WTC11 (cell line): ENCODE measurements around the gene SEZ6L. TPM values are rescaled to one million over a fixed set of nuclear protein-coding genes. Genes with fewer than 3 reads are reported as not detected.

ENCODE experiments used
- ATAC-seq: fragments of 200-7000 bp; cut with Tn5 transposase; 2 replicates; pipeline ENCODE4 v1.10.0; 2021; ENCODE audit warnings: mild to moderate bottlenecking, moderate library complexity
- CTCF ChIA-PET: fragments of 300-600 bp; sonication (Branson Sonifier 250); formaldehyde crosslinking; loops from one replicate; lab custom pipeline; 2021; ENCODE audit warnings: antibody characterized with exemption; lab: Charles Lee
- POLR2A ChIA-PET: fragments of 350-600 bp; sonication (Branson Sonifier 250); formaldehyde crosslinking; loops from one replicate; lab custom pipeline; 2021; ENCODE audit warnings: antibody characterized with exemption; lab: Charles Lee
- DNase-seq: peaks from one replicate; pipeline ENCODE4 v3.0.0; 2021; ENCODE audit warnings: low spot score
- H3K27ac Mint-ChIP-seq: 2 replicates; pipeline ENCODE4 v1.8.0; 2021; ENCODE audit warnings: mixed read lengths
- H3K27me3 Mint-ChIP-seq: 2 replicates; pipeline ENCODE4 v1.8.0; 2021; ENCODE audit warnings: low read depth, mild to moderate bottlenecking, moderate library complexity, mixed read lengths
- H3K36me3 Mint-ChIP-seq: 2 replicates; pipeline ENCODE4 v1.8.0; 2021; ENCODE audit warnings: mixed read lengths
- H3K4me1 Mint-ChIP-seq: 2 replicates; pipeline ENCODE4 v1.8.0; 2022; ENCODE audit warnings: mixed read lengths
- H3K4me3 Mint-ChIP-seq: 2 replicates; pipeline ENCODE4 v1.8.0; 2021; ENCODE audit warnings: mild to moderate bottlenecking, moderate library complexity, mixed read lengths
- H3K9me3 Mint-ChIP-seq: 2 replicates; pipeline ENCODE4 v1.8.0; 2021; ENCODE audit warnings: mixed read lengths
- ATF2 ChIP-seq: sonication (generic); formaldehyde crosslinking; IDR thresholded peaks from 2 replicates; pipeline ENCODE4 v1.8.1; 2022; ENCODE audit warnings: low read depth, missing genetic modification reagents, borderline replicate concordance
- CBFB ChIP-seq: sonication (generic); formaldehyde crosslinking; IDR thresholded peaks from 2 replicates; pipeline ENCODE4 v1.8.1; 2022; ENCODE audit warnings: mild to moderate bottlenecking, low read depth, missing genetic modification reagents
- FOXK1 ChIP-seq: sonication (generic); formaldehyde crosslinking; IDR thresholded peaks from 2 replicates; pipeline ENCODE4 v1.8.0; 2022; ENCODE audit warnings: mild to moderate bottlenecking, moderate library complexity, missing genetic modification reagents
- GTF2I ChIP-seq: fragments of 250-450 bp; sonication (Bioruptor Pico); conservative IDR thresholded peaks from 2 replicates; pipeline ENCODE4 v1.4.0; 2021; ENCODE audit warnings: mild to moderate bottlenecking
- HMGA2 ChIP-seq: fragments of 250-450 bp; sonication (Bioruptor Pico); IDR thresholded peaks from 2 replicates; pipeline ENCODE4 v1.4.0; 2021; ENCODE audit warnings: mild to moderate bottlenecking, moderate library complexity
- KAT7 ChIP-seq: sonication (generic); formaldehyde crosslinking; IDR thresholded peaks from 2 replicates; pipeline ENCODE4 v1.8.1; 2023; ENCODE audit warnings: missing genetic modification reagents, mild to moderate bottlenecking, borderline replicate concordance
- NFE2L1 ChIP-seq: sonication (generic); formaldehyde crosslinking; IDR thresholded peaks from 2 replicates; pipeline ENCODE4 v1.8.1; 2023; ENCODE audit warnings: missing genetic modification reagents
- NR2C2 ChIP-seq: sonication (generic); formaldehyde crosslinking; IDR thresholded peaks from 2 replicates; pipeline ENCODE4 v1.8.0; 2022; ENCODE audit warnings: mild to moderate bottlenecking, missing genetic modification reagents
- NR3C1 ChIP-seq: sonication (generic); formaldehyde crosslinking; conservative IDR thresholded peaks from 2 replicates; pipeline ENCODE4 v1.8.1; 2023; ENCODE audit warnings: low read depth, mild to moderate bottlenecking, missing genetic modification reagents
- PRRX2 ChIP-seq: fragments of 250-450 bp; sonication (Bioruptor Pico); IDR thresholded peaks from 2 replicates; pipeline ENCODE4 v1.8.0; 2021; ENCODE audit warnings: mild to moderate bottlenecking
- RELA ChIP-seq: sonication (generic); formaldehyde crosslinking; IDR thresholded peaks from 2 replicates; pipeline ENCODE4 v1.8.1; 2022; ENCODE audit warnings: missing genetic modification reagents, mild to moderate bottlenecking, borderline replicate concordance
- SMAD3 ChIP-seq: sonication (generic); formaldehyde crosslinking; IDR thresholded peaks from 2 replicates; pipeline ENCODE4 v1.8.0; 2022; ENCODE audit warnings: missing genetic modification reagents, mild to moderate bottlenecking, borderline replicate concordance
- SMAD4 ChIP-seq: sonication (generic); formaldehyde crosslinking; IDR thresholded peaks from 2 replicates; pipeline ENCODE4 v1.8.0; 2022; ENCODE audit warnings: mild to moderate bottlenecking, missing genetic modification reagents
- TEAD4 ChIP-seq: sonication (generic); formaldehyde crosslinking; IDR thresholded peaks from 2 replicates; pipeline ENCODE4 v1.8.0; 2022; ENCODE audit warnings: mild to moderate bottlenecking, missing genetic modification reagents
- ZBTB43 ChIP-seq: sonication (generic); formaldehyde crosslinking; IDR thresholded peaks from 2 replicates; pipeline ENCODE4 v1.8.1; 2023; ENCODE audit warnings: mild to moderate bottlenecking, missing genetic modification reagents
- ZNF219 ChIP-seq: sonication (generic); formaldehyde crosslinking; IDR thresholded peaks from 2 replicates; pipeline ENCODE4 v1.8.0; 2023; ENCODE audit warnings: missing genetic modification reagents, mild to moderate bottlenecking, borderline replicate concordance
- ZNF396 ChIP-seq: fragments of 250-450 bp; sonication (Bioruptor Pico); IDR thresholded peaks from 2 replicates; pipeline ENCODE4 v1.8.0; 2021; ENCODE audit warnings: mild to moderate bottlenecking, moderate library complexity, borderline replicate concordance
- ZNF671 ChIP-seq: fragments of 250-450 bp; sonication (Bioruptor Pico); IDR thresholded peaks from 2 replicates; pipeline ENCODE4 v1.8.0; 2021; ENCODE audit warnings: mild to moderate bottlenecking
- total RNA-seq: library from RNA; stranded (reverse); gene quantifications from 3 replicates; pipeline ENCODE4 v1.2.3, GENCODE V29; 2021
- TF ChIP-seq, protein P1 (sequence below): sonication (generic); formaldehyde crosslinking; conservative IDR thresholded peaks from 2 replicates; pipeline ENCODE4 v1.8.1; 2022; ENCODE audit warnings: mild to moderate bottlenecking, missing genetic modification reagents
- TF ChIP-seq, protein P2 (sequence below): sonication (generic); formaldehyde crosslinking; IDR thresholded peaks from 2 replicates; pipeline ENCODE4 v1.8.0; 2022; ENCODE audit warnings: mild to moderate bottlenecking, missing genetic modification reagents
- TF ChIP-seq, protein P3 (sequence below): sonication (generic); formaldehyde crosslinking; IDR thresholded peaks from 2 replicates; pipeline ENCODE4 v1.8.0; 2022; ENCODE audit warnings: mild to moderate bottlenecking, missing genetic modification reagents
- TF ChIP-seq, protein P4 (sequence below): sonication (generic); formaldehyde crosslinking; IDR thresholded peaks from 2 replicates; pipeline ENCODE4 v1.8.1; 2023; ENCODE audit warnings: mild to moderate bottlenecking, missing genetic modification reagents, borderline replicate concordance

SEZ6L gene
- total RNA-seq, 1 experiment from 2014 or later: 0.57 TPM

- ATAC-seq: peak; percentile 56
- Mint-ChIP-seq H3K27me3 (no peaks in the 10 kb centered on the region; the same call in 1 of the 2 replicates), H3K36me3 (no peaks in the 10 kb centered on the region), H3K9me3 (no peaks in the 10 kb centered on the region), H3K4me3 (no peak overlapping the region), H3K27ac (no peak overlapping the region), H3K4me1 (peaks cover 17% of the 10 kb centered on the region)
- ChIA-PET POLR2A (interaction anchor here (0.6 kb wide), 1 partner anchor 14 kb away, joined by 5 read pairs; no protein-coding TSS in a partner anchor), CTCF (interaction anchor here (0.9 to 1.8 kb wide), 2 partner anchors 84 to 88 kb away, joined by 3 to 4 read pairs; no protein-coding TSS in a partner anchor)
- TF ChIP-seq, protein P1, sequence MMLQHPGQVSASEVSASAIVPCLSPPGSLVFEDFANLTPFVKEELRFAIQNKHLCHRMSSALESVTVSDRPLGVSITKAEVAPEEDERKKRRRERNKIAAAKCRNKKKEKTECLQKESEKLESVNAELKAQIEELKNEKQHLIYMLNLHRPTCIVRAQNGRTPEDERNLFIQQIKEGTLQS: no peak
- TF ChIP-seq GTF2I (CRISPR knock-in tag): no peak
- no peak for TF ChIP-seq NR2C2 (CRISPR knock-in tag)
- TF ChIP-seq NFE2L1 (CRISPR knock-in tag): no peak
- no peak for TF ChIP-seq PRRX2
- TF ChIP-seq KAT7 (CRISPR knock-in tag): no peak
- no peak for TF ChIP-seq ATF2
- no peak for TF ChIP-seq FOXK1 (CRISPR knock-in tag)
- TF ChIP-seq SMAD4 (CRISPR knock-in tag): no peak
- TF ChIP-seq NR3C1 (CRISPR knock-in tag): no peak
- TF ChIP-seq, protein P2, sequence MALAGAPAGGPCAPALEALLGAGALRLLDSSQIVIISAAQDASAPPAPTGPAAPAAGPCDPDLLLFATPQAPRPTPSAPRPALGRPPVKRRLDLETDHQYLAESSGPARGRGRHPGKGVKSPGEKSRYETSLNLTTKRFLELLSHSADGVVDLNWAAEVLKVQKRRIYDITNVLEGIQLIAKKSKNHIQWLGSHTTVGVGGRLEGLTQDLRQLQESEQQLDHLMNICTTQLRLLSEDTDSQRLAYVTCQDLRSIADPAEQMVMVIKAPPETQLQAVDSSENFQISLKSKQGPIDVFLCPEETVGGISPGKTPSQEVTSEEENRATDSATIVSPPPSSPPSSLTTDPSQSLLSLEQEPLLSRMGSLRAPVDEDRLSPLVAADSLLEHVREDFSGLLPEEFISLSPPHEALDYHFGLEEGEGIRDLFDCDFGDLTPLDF (CRISPR knock-in tag): no peak
- no peak for TF ChIP-seq TEAD4 (CRISPR knock-in tag)
- TF ChIP-seq, protein P3, sequence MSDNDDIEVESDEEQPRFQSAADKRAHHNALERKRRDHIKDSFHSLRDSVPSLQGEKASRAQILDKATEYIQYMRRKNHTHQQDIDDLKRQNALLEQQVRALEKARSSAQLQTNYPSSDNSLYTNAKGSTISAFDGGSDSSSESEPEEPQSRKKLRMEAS: no peak
- no peak for TF ChIP-seq ZNF219 (CRISPR knock-in tag)
- no peak for TF ChIP-seq ZBTB43 (CRISPR knock-in tag)
- no peak for TF ChIP-seq HMGA2 (CRISPR knock-in tag)
- no peak for TF ChIP-seq RELA (CRISPR knock-in tag)
- DNase-seq: no peak
Measured at GRCh38 chr22:26276529-26277160, 107.4 kb downstream of the SEZ6L start.

DNA sequence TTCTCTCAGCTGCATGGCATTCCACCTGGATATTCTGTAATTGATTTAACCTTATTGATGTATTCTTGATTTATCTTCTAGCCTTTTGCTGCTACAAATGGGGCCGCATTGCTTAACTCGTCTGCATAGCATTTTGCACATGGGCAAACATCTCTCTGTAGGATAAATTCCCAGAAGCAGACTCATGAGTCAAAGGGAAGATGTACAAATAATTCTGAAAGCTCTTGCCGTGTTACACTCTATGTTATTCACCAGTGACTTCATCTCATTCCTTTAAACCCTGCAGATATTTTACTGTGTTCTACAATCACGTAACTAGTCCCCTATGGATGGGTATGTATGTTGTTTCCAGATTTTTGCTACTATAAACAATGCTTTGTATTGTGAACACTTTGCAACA is 112.7 kb downstream of the SEZ6L start:
- ATAC-seq: no peak
- Mint-ChIP-seq H3K4me1 (peaks cover 3% of the 10 kb centered on the region), H3K27me3 (no peaks in the 10 kb centered on the region; the same call in 1 of the 2 replicates), H3K9me3 (peaks cover 5% of the 10 kb centered on the region; the same call in 1 of the 2 replicates), H3K4me3 (no peak overlapping the region), H3K36me3 (no peaks in the 10 kb centered on the region), H3K27ac (no peak overlapping the region)
- POLR2A ChIA-PET: no interaction called here
- CTCF ChIA-PET: interaction anchor here (1.2 kb wide), 1 partner anchor 110 kb away, joined by 4 read pairs; no protein-coding TSS in a partner anchor
- TF ChIP-seq SMAD3: no peak
- no peak for DNase-seq

DNA sequence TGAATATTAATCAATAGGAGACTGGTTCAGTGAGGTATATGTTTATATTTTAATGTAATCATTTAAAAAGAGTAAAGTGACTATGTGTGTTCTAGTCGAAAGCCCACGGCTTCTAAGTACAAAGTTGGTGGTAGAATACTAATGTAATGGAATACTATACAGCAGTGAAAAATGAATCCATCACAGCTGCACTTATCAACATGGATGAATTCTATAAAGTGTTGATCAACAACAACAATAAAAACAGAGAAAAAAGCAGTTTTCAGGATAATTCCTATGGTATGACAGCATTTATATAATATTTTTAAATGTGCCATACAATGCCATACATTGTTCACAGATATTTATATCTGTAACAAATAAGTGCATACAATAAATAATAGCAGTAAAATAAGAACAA is 114.1 kb downstream of the SEZ6L start:
- TF ChIP-seq ZNF671 (no peak), CBFB (no peak), ZNF396 (no peak)
- TF ChIP-seq, protein P4, sequence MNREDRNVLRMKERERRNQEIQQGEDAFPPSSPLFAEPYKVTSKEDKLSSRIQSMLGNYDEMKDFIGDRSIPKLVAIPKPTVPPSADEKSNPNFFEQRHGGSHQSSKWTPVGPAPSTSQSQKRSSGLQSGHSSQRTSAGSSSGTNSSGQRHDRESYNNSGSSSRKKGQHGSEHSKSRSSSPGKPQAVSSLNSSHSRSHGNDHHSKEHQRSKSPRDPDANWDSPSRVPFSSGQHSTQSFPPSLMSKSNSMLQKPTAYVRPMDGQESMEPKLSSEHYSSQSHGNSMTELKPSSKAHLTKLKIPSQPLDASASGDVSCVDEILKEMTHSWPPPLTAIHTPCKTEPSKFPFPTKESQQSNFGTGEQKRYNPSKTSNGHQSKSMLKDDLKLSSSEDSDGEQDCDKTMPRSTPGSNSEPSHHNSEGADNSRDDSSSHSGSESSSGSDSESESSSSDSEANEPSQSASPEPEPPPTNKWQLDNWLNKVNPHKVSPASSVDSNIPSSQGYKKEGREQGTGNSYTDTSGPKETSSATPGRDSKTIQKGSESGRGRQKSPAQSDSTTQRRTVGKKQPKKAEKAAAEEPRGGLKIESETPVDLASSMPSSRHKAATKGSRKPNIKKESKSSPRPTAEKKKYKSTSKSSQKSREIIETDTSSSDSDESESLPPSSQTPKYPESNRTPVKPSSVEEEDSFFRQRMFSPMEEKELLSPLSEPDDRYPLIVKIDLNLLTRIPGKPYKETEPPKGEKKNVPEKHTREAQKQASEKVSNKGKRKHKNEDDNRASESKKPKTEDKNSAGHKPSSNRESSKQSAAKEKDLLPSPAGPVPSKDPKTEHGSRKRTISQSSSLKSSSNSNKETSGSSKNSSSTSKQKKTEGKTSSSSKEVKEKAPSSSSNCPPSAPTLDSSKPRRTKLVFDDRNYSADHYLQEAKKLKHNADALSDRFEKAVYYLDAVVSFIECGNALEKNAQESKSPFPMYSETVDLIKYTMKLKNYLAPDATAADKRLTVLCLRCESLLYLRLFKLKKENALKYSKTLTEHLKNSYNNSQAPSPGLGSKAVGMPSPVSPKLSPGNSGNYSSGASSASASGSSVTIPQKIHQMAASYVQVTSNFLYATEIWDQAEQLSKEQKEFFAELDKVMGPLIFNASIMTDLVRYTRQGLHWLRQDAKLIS (CRISPR knock-in tag): no peak
- H3K27ac Mint-ChIP-seq: no peak overlapping the region
- ATAC-seq: no peak
- no peaks in the 10 kb centered on the region for H3K36me3 Mint-ChIP-seq
- H3K27me3 Mint-ChIP-seq: no peaks in the 10 kb centered on the region
- no peak for DNase-seq
- peaks cover 5% of the 10 kb centered on the region; the same call in 1 of the 2 replicates for H3K9me3 Mint-ChIP-seq
- CTCF ChIA-PET: interaction anchor here (1.1 kb wide), 2 partner anchors 81 to 111 kb away, joined by 5 read pairs; no protein-coding TSS in a partner anchor
- no peaks in the 10 kb centered on the region for H3K4me1 Mint-ChIP-seq
- no peak overlapping the region for H3K4me3 Mint-ChIP-seq
- POLR2A ChIA-PET: no interaction called here
